HL-60 (cell line): Measurements from ENCODE around the gene ADAT3.

ENCODE experiments used
- DNase-seq, 2 experiments: peaks; one replicate each; pipeline ENCODE4 v3.0.0-alpha.2; 2010 to 2020; ENCODE audit warnings: low read depth in 1 of 2, low spot score in 1 of 2
- H3K27ac ChIP-seq: fragments of 250-450 bp; sonication (Bioruptor Pico); replicated peaks from 2 replicates; pipeline ENCODE4 v1.5.1; 2020; ENCODE audit warnings: mild to moderate bottlenecking, moderate library complexity
- H3K27me3 ChIP-seq: fragments of 250-450 bp; sonication (Bioruptor Pico); 2 replicates; pipeline ENCODE4 v1.5.1; 2021; ENCODE audit warnings: mild to moderate bottlenecking, moderate library complexity; ENCODE audit not compliant: insufficient read depth, poor library complexity, severe bottlenecking
- H3K4me3 ChIP-seq: replicated peaks from 2 replicates; pipeline ENCODE4 v1.5.1; 2011; ENCODE audit warnings: mild to moderate bottlenecking, control low read depth, low read length; ENCODE audit not compliant: insufficient read depth
- GABPA ChIP-seq: IDR thresholded peaks from 2 replicates; pipeline ENCODE4 v1.6.1; 2012; ENCODE audit warnings: low read depth
- POLR2AphosphoS5 ChIP-seq: IDR thresholded peaks from 2 replicates; pipeline ENCODE4 v1.6.1; 2012; ENCODE audit warnings: low read depth
- SPI1 ChIP-seq: IDR thresholded peaks from 2 replicates; pipeline ENCODE4 v1.6.1; 2012; ENCODE audit warnings: low read depth, mild to moderate bottlenecking, borderline replicate concordance
- TF ChIP-seq, protein P1 (sequence below): IDR thresholded peaks from 2 replicates; pipeline ENCODE4 v1.6.1; 2012; ENCODE audit warnings: low read depth; ENCODE audit not compliant: insufficient replicate concordance
- TF ChIP-seq, protein P2 (sequence below): IDR thresholded peaks from one replicate; pipeline ENCODE4 v1.5.1; 2011; ENCODE audit warnings: low read length, control low read depth, inconsistent platforms; ENCODE audit not compliant: insufficient read depth

Gene ADAT3

DNA sequence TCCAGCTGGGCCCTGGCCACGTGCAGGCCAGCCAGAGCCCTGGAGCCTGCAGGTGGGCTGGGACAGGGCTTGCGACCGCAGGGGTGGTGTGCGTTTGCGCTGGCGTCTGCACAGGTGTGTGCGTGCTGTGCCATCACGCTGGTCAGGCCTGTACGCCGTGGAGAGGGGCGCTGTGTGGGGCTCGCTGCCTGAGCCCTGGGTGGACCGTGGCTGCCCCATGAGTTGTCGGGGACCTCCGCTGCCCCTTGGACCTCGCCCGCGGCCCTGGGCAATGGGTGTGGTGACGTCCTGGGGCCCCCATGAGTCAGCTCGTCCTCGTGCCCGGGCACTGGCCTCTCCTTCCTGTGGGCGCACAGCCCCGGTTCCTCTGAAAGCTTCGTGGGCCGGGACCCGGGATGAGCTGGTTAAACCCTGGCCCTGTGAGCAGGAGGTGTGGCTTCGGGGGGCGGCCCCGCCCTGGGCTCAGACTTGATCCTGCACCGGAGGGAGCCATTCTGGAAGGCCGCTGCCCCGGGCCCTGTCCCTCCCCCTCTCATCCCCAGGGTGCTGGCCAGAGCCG lies 42.5 kb downstream of the ADAT3 start:
- Histone ChIP-seq H3K27ac (no peak overlapping the region), H3K4me3 (no peak overlapping the region), H3K27me3 (no peaks in the 10 kb centered on the region)
- no peak for DNase-seq
- TF ChIP-seq POLR2AphosphoS5, result no peak

DNA sequence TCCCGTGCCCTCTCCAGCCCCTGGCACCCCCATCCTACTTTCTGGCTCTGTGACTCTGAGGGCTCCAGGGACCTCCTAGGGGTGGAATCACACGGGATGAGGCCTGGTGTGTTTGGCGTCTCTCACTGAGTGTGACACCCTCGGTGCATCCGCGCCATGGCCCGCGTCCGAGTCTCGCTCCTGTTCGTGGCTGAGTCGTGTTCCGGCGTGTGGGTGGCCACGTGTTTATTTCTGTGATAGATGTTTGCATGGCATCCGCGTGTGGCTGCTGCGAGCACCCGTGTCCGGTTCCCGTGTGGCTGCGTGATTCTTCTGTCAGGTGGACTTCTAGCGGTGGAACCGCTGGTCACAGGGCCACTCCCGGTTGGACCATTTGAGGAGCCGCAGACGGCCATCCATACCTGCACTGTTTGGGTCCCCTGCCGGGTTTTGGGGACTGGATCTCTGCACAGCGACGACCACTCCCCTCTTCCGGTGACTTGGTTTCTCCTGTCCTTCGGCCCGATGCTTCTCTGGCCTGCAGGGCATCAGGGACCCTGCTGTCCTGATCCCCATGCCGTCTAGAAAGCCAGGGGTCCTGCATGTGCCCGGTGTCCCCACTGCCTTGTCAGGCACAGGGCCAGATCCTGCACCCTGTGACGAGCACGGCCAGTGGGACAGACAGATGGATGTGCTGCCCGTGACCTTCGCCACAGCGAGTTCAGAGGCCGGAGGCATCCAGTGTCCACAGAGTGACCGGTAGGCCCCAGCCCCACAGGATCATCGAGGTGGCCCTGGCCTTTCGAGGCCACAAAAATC lies 44.3 kb downstream of the ADAT3 start:
- H3K27ac ChIP-seq, result no peak overlapping the region
- TF ChIP-seq SPI1, result no peak
- TF ChIP-seq, protein P1, sequence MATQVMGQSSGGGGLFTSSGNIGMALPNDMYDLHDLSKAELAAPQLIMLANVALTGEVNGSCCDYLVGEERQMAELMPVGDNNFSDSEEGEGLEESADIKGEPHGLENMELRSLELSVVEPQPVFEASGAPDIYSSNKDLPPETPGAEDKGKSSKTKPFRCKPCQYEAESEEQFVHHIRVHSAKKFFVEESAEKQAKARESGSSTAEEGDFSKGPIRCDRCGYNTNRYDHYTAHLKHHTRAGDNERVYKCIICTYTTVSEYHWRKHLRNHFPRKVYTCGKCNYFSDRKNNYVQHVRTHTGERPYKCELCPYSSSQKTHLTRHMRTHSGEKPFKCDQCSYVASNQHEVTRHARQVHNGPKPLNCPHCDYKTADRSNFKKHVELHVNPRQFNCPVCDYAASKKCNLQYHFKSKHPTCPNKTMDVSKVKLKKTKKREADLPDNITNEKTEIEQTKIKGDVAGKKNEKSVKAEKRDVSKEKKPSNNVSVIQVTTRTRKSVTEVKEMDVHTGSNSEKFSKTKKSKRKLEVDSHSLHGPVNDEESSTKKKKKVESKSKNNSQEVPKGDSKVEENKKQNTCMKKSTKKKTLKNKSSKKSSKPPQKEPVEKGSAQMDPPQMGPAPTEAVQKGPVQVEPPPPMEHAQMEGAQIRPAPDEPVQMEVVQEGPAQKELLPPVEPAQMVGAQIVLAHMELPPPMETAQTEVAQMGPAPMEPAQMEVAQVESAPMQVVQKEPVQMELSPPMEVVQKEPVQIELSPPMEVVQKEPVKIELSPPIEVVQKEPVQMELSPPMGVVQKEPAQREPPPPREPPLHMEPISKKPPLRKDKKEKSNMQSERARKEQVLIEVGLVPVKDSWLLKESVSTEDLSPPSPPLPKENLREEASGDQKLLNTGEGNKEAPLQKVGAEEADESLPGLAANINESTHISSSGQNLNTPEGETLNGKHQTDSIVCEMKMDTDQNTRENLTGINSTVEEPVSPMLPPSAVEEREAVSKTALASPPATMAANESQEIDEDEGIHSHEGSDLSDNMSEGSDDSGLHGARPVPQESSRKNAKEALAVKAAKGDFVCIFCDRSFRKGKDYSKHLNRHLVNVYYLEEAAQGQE, result no peak
- TF ChIP-seq POLR2AphosphoS5, result no peak
- no peak for TF ChIP-seq GABPA
- TF ChIP-seq, protein P2, sequence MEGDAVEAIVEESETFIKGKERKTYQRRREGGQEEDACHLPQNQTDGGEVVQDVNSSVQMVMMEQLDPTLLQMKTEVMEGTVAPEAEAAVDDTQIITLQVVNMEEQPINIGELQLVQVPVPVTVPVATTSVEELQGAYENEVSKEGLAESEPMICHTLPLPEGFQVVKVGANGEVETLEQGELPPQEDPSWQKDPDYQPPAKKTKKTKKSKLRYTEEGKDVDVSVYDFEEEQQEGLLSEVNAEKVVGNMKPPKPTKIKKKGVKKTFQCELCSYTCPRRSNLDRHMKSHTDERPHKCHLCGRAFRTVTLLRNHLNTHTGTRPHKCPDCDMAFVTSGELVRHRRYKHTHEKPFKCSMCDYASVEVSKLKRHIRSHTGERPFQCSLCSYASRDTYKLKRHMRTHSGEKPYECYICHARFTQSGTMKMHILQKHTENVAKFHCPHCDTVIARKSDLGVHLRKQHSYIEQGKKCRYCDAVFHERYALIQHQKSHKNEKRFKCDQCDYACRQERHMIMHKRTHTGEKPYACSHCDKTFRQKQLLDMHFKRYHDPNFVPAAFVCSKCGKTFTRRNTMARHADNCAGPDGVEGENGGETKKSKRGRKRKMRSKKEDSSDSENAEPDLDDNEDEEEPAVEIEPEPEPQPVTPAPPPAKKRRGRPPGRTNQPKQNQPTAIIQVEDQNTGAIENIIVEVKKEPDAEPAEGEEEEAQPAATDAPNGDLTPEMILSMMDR, result no peak
- DNase-seq, result no peak
- H3K27me3 ChIP-seq, result no peaks in the 10 kb centered on the region
- H3K4me3 ChIP-seq, result no peak overlapping the region

DNA sequence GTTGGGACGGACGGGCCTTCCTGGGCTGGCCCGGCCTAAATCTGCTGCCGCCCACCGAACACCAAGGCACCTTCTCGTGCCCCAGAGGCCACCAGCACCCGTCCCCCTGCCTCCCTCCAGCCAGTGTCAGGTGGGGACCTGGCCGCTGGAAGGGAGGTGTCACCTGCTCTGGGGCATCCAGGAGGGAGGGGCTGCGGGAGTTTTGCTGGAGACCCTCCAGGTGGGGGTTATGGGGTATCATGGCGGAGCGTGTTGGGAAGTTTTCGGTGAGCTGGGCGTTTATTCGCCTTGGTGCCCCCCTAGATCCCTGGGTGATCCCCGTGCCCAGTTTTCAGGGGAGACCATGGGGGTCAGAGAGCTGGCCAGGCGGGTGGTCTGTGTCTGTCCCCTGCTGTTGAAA lies 45.4 kb downstream of the ADAT3 start:
- Histone ChIP-seq H3K27me3 (no peaks in the 10 kb centered on the region), H3K27ac (no peak overlapping the region), H3K4me3 (no peak overlapping the region)
- TF ChIP-seq, protein P2, result no peak
- TF ChIP-seq SPI1 (no peak), POLR2AphosphoS5 (no peak), GABPA (no peak)
- TF ChIP-seq, protein P1, result no peak
- no peak for DNase-seq

DNA sequence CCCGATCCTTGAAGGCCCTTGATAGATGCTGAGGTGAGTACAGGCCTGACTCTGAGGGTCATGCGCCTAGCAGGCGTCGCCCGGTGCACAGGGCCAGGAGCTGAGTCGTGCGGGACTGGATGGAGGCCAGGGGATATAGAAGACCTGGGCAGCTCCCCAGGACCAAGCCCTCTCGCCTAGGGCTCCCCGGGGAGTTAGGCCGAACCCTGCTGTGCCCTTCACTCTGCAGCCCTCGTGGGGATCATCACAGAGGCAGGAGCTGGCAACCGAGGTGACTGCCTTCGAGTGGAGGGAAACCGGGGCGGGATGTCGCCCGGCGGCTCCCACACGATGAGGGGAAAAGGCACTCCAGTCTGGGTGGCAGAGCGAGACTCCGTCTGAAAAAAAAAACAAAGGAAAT lies 47.4 kb downstream of the ADAT3 start:
- Histone ChIP-seq H3K27me3 (no peaks in the 10 kb centered on the region), H3K4me3 (no peak overlapping the region), H3K27ac (no peak overlapping the region)
- TF ChIP-seq GABPA (no peak), POLR2AphosphoS5 (no peak)
- TF ChIP-seq, protein P1, result no peak
- TF ChIP-seq, protein P2, result no peak
- DNase-seq, result no peak
